Fibroblast of gingiva (primary cell): ENCODE data around the gene UPK3BL2.
"Not testable (repeated sequence)": the region's sequence is repeated elsewhere in the genome, so short reads cannot be mapped to it uniquely, and the experiment has no call there.

Experiments
- DNase-seq: peaks from one replicate; pipeline ENCODE4 v3.0.0-alpha.2; 2011; ENCODE audit warnings: low read depth

Gene UPK3BL2

GRCh38 chr7:102494026-102494425 is 49.5 kb downstream of the UPK3BL2 start:
- DNase-seq, result not testable (repeated sequence)

- DNase-seq, result not testable (repeated sequence)
These were observed 50.1 kb downstream of the UPK3BL2 start for GRCh38 chr7:102493220-102493935.

GRCh38 chr7:102490529-102491075 is 52.9 kb downstream of the UPK3BL2 start:
- DNase-seq, result not testable (repeated sequence)
